ENCODE data around the gene AASDHPPT. TPM values are rescaled to one million over a fixed set of nuclear protein-coding genes. Genes with fewer than 3 reads are reported as not detected.

Gene AASDHPPT
- total and polyA plus RNA-seq, 9 of the 15 experiments (the other 6 are each of a cell fraction or from before 2014, with no cell fraction given) = 48.7 to 115 (median 69.0) TPM

- H2AFZ ChIP-seq (ENCODE audit: low read depth, low read length) = no peak overlapping the region
- H3K27me3 ChIP-seq (ENCODE audit: control insufficient read depth in 2 of 2, insufficient read depth in 2 of 2, low read length in 2 of 2) = no peaks in the 10 kb centered on the region
- H3K9ac ChIP-seq (ENCODE audit: insufficient read depth in 1 of 2, low read depth in 2 of 2, low read length in 2 of 2) = no peak overlapping the region
- no peaks in the 10 kb centered on the region for H3K4me1 ChIP-seq (replicated peaks in 1 of 2; ENCODE audit: control insufficient read depth in 2 of 2, insufficient read depth in 2 of 2, low read length in 2 of 2)
- TF ChIP-seq PPARD (CRISPR knock-in tag; IDR thresholded peaks at IDR 0.05) (no peak), PKNOX1 (IDR thresholded peaks at IDR 0.05) (no peak), THRA (IDR thresholded peaks at IDR 0.05) (no peak), YY1 (IDR thresholded peaks at IDR 0.05; ENCODE audit: borderline replicate concordance in 1 of 3, control insufficient read depth in 1 of 3, extremely low read depth in 1 of 3, insufficient read depth in 3 of 3, insufficient read length in 1 of 3, insufficient replicate concordance in 2 of 3, low read depth in 1 of 3, low read length in 2 of 3) (no peak), U2AF2 (optimal IDR thresholded peaks at IDR 0.05; ENCODE audit: low read depth, low read length) (no peak), E2F6 (IDR thresholded peaks at IDR 0.05; ENCODE audit: borderline replicate concordance in 1 of 2, extremely low read depth in 1 of 2, insufficient read depth in 1 of 2, insufficient read length in 1 of 2, low read depth in 1 of 2, low read length in 1 of 2, poor library complexity in 1 of 2, severe bottlenecking in 1 of 2) (no peak), PCBP2 (IDR thresholded peaks at IDR 0.05; ENCODE audit: low read depth, low read length, poor library complexity, severe bottlenecking) (no peak), DACH1 (IDR thresholded peaks at IDR 0.05; ENCODE audit: partially characterized antibody) (no peak), SRSF3 (IDR thresholded peaks at IDR 0.05; ENCODE audit: insufficient read depth, low read length) (no peak), TEAD2 (tag; IDR thresholded peaks at IDR 0.05) (no peak)
- H3K9me3 ChIP-seq (replicated peaks; ENCODE audit: control insufficient read depth, insufficient read depth, low read depth, low read length) = no peaks in the 10 kb centered on the region
- intact Hi-C loops (cut with micrococcal nuclease) = no loop called here
- ChIA-PET CTCF (ENCODE audit: low intra/inter-chr PET ratio) (no interaction called here), POLR2A (interaction anchor here (0.6 kb wide), 1 partner anchor 16 kb away, joined by 5 read pairs; the partner anchor contains the start of genes AASDHPPT and KBTBD3)
- H3K79me2 ChIP-seq (ENCODE audit: control insufficient read depth, insufficient read depth, low read length) = no peaks in the 10 kb centered on the region
- in situ Hi-C loops (cut with MboI) = no loop called here
- no TSS peak for BruUV-seq (replicated peaks)
- no peaks in the 10 kb centered on the region for H3K9me1 ChIP-seq (ENCODE audit: control insufficient read depth, insufficient read depth, low read length)
- no peak overlapping the region for H3K4me2 ChIP-seq (ENCODE audit: insufficient read depth, low read length)
- H3K27ac ChIP-seq (ENCODE audit: extremely low read depth, low read depth, low read length) = no peak overlapping the region
- DNase-seq (ENCODE audit: extremely low read depth in 1 of 4, low spot score in 3 of 4) (no peak), ATAC-seq (no peak), FAIRE-seq (no peak)
- H3K36me3 ChIP-seq (ENCODE audit: control insufficient read depth, insufficient read depth, low read length) = no peaks in the 10 kb centered on the region
- no peak overlapping the region for H3K4me3 ChIP-seq
- no peaks in the 10 kb centered on the region for H4K20me1 ChIP-seq (replicated peaks; ENCODE audit: control insufficient read depth, insufficient read depth, low read length)
These were observed 16.1 kb upstream of the AASDHPPT start for GRCh38 chr11:106061249-106061784.

Measured in K562 (cell line).